Stimulated activated CD4-positive, alpha-beta T cell treated with anti-CD3 and anti-CD28 coated beads, Interleukin-4, amount 100 ng/mL, for 24 hours (primary cell): ENCODE measurements around the gene MACROD1.

ENCODE experiments used
- DNase-seq: peaks from one replicate; pipeline ENCODE4 v3.0.0-alpha.2; 2020

Gene MACROD1

DNA sequence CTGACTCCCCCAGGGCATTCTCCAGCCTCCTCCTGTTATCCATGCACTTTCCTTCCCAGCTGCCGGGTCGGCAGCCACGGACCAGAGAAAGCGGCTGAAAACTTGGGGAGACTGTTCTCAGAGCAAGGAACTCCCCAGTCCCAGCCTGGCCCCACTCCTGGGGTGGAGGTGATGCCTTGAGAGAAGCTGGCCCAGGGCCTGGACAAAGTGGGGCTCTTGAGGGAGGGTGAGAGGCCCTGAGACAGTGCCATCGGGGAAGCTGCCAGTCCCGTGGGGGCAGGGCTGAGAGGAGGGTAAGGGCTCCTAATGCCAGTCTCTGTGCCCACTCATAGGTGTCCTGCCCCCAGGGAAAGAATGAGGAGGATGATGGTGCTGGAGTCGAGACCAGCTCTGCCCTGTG lies 76.4 kb downstream of the MACROD1 start:
- DNase-seq, result no peak

- DNase-seq, result no peak
Observed at GRCh38 chr11:64089027-64089360, 76.9 kb downstream of the MACROD1 start.

DNA sequence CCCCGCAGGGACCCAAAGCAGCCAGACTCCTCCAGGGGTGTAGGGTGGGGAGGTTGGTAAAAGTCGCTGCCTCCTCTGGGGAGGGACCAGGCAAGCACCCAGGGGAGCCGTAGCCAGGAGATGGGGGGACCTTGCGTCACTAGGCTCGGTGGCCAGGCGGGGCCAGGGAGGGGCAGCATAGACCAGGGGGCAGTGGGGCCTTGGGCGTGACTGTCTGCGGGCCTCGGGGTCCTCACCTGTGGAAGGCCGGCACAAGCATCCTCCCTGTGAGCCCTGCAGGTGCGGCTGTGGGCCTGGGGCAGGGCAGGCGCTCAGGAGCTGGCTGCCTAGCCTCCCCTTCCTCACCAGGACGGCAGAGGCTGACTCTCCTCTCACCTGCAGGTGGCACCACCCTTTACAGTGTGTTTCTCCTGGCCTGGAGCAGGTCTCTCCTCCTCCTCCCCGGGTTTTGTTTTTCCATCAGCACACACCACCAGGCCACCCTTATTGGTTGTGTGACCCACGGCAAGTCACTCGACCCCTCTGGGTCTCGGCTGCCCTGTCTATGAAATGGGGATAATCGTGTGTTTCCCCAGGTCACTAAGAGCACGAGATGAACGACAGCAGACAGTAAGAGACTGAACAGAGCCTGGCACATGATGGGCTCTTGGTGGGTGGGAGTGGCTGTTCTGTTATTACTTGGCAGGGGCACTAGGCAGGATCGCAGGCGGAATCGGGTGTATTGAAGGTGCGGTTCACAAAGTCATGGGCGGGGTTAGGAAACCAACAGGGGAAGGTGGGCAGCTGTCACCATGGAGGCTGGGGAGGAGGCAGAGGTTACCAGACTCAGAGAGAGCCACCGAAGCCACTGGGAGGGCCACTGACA lies 77.5 kb downstream of the MACROD1 start:
- no peak for DNase-seq

GRCh38 chr11:64086258-64087123 lies 79.4 kb downstream of the MACROD1 start:
- DNase-seq, result no peak

GRCh38 chr11:64085906-64086257 lies 80.0 kb downstream of the MACROD1 start:
- DNase-seq, result no peak

DNA sequence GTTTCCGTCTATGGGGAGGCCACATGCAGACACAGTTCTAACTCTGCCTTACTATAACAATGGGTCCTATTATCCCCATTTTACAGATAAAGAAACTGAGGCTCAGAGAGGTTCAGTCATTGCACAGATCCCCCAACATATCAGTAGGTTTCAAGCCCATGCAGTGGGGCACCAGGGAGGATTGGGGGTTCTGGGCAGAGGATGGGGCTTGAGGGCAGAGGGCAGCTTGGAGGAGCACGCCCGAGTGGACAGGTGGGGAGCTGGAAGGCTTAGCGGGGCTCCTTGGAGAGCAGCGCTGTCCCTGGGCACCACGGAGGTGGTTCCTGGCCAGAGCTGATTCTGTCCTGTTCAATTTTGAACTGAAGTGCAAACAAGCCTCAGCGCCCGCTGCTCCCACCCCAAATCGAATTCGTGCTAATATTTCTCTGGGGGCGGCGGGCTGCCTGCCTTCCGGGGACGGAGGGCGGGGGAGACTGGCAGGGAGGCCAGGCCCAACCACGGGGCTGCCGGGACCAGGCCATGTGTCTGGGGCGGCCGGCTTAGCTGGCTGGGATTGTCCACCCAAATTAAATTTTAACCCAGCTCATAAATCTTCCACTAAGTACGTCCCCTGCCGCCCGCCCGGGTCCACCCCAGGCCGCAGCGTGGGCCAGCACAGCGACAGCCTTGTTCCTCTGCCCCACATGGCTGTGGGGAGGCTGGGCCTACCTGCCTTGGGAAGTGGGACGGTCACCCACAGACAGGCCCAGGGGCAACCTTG lies 80.8 kb downstream of the MACROD1 start:
- no peak for DNase-seq

GRCh38 chr11:64084146-64084950 lies 81.6 kb downstream of the MACROD1 start:
- DNase-seq, result no peak

- no peak for DNase-seq
Observed at GRCh38 chr11:64083398-64084080, 82.4 kb downstream of the MACROD1 start.

GRCh38 chr11:64081745-64082442 lies 84.0 kb downstream of the MACROD1 start:
- DNase-seq, result no peak

- DNase-seq, result no peak
Observed at GRCh38 chr11:64080390-64080789, 85.5 kb downstream of the MACROD1 start.

DNA sequence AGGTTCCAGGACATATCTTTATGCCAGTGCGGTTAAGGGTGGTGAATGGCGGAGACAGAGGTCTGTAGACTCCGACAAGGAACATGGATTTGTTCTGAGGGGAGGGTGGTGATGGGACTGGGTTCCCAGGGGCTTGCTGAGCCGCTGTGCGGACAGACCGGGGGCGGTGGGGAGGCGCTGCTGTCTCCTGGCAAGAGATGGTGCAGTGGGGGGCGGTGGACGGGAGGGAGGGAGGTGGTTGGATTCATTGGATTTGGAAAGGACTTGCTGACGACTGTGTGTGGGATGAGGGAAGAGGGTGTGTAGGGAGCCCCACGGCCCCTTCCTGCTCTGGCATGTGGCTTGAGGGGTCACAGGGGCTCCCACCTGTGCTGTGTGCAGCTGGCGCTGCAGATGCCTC lies 87.0 kb downstream of the MACROD1 start:
- DNase-seq, result no peak

DNA sequence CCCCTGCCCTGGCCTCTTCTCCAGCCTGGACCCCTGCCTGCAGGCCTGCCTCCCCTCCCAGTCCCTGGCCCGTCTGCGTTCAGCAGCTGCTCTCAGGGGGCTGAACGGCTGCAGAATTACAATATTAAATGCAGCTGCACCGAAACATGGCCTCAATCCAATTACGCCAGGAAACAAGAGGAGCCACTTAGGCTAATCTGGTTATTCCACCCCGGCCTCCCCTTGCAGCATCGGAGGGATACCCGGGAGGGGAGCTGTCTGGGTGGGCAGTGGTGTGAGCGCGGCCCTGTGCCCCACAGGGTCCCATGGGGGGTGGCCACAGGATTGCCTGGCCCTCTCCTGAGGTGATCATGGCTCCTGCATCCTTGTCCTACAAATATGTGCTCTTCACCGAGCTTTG lies 87.6 kb downstream of the MACROD1 start:
- no peak for DNase-seq

GRCh38 chr11:64077607-64078006 lies 88.3 kb downstream of the MACROD1 start:
- no peak for DNase-seq

DNA sequence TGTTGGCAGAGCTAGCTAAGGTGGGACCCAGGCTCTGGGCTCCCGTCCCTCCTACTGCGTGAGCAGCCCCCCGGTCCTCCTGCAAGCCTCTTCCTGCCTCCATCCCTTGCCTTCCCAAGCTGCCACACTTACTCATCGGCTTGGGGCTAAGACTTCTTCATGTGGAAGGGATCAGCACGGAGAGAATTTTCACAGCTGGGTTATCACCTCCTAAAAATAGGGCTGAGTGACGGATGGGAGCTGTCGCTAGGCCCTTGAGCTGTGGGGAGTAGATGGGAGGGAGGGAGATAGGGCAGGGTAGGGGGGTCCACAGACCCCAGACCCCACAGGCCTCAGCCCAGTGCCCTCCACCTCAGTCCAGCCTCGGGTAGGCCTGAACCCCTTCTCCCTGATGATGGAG lies 89.2 kb downstream of the MACROD1 start:
- no peak for DNase-seq

- peak; percentile 20 for DNase-seq
Observed at GRCh38 chr11:64074239-64074638, 91.7 kb downstream of the MACROD1 start.

DNA sequence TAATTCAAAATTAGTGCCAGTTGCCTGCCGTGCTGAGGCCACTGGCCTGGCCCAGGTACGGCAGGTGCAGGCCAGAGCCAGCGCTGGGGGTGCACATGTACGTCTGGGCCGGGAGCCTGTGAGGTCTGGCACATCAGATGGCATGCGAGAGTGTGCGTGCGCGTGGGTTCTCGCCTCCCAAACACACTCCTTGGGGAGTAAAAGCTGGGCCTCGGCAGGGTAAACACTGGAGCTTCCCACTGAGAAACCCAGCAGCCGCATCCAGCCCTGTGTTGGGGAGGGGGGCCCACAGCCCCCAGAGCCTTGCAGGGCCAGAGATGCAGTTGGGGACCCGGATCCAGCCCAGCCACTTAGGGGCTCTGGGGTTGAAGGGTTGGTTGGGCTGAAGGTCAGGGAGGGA lies 92.4 kb downstream of the MACROD1 start:
- no peak for DNase-seq

GRCh38 chr11:64072871-64073270 lies 93.0 kb downstream of the MACROD1 start:
- no peak for DNase-seq

DNA sequence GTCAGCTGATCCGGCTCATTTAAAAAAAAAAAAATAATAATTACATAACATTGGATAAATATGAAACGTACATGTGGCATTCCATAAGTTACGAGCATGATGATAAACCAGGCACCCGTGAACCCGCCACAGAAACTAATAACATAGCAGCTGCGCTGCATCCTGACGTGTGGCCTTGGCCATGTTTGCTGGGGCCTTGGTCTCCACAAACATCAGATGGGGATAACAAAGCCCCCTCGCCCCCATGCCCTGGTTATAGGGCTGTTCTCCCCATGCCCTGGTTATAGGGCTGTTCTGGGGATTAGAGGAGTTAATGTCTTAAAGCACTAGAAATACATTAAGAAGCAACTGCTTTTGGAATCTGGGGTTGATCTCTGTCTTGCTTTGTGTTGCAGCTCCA lies 93.5 kb downstream of the MACROD1 start:
- DNase-seq, result no peak

- DNase-seq, result no peak
Observed at GRCh38 chr11:64071849-64072248, 94.1 kb downstream of the MACROD1 start.

GRCh38 chr11:64070314-64070681 lies 95.6 kb downstream of the MACROD1 start:
- no peak for DNase-seq
